HepG2 (cell line): ENCODE data around the gene KIF1B. TPM values are rescaled to one million over a fixed set of nuclear protein-coding genes. Genes with fewer than 3 reads are reported as not detected.

Experiments
- BCL6 ChIP-seq: IDR thresholded peaks from 2 replicates; pipeline ENCODE4 v1.6.1; 2016; ENCODE audit warnings: missing genetic modification reagents, missing compliant biosample characterization
- EZH2 ChIP-seq: conservative IDR thresholded peaks from 2 replicates; pipeline ENCODE4 v1.6.1; 2012; ENCODE audit warnings: mild to moderate bottlenecking, low read depth, low read length, moderate library complexity
- FOXJ3 ChIP-seq: sonication (generic); formaldehyde crosslinking; IDR thresholded peaks from 2 replicates; pipeline ENCODE4 v1.4.0; 2020; ENCODE audit warnings: missing genetic modification reagents, mild to moderate bottlenecking, borderline replicate concordance
- FOXK1 ChIP-seq: sonication (generic); formaldehyde crosslinking; IDR thresholded peaks from 2 replicates; pipeline ENCODE4 v1.4.0; 2020; ENCODE audit warnings: low read depth, missing genetic modification reagents, borderline replicate concordance
- GLI4 ChIP-seq: sonication (generic); formaldehyde crosslinking; IDR thresholded peaks from 2 replicates; pipeline ENCODE4 v1.5.1; 2020; ENCODE audit warnings: missing genetic modification reagents, mild to moderate bottlenecking, moderate library complexity, borderline replicate concordance
- KDM3A ChIP-seq: IDR thresholded peaks from 2 replicates; pipeline ENCODE4 v1.6.1; 2018; ENCODE audit warnings: low read depth, missing compliant biosample characterization
- NR2F1 ChIP-seq, 2 experiments: fragments of 450-650 bp in 1 of 2; formaldehyde crosslinking in 1 of 2; IDR thresholded peaks; 2 replicates each; pipeline versions ENCODE4 v1.5.0 to v1.6.1; 2016 to 2020; ENCODE audit warnings: mild to moderate bottlenecking in 1 of 2, missing compliant biosample characterization in 1 of 2, missing genetic modification reagents in 1 of 2, moderate library complexity in 1 of 2
- RBM39 ChIP-seq: fragments of 200-400 bp; formaldehyde crosslinking; IDR thresholded peaks from one replicate; pipeline ENCODE4 v1.6.1; 2018; ENCODE audit warnings: antibody characterized with exemption, mild to moderate bottlenecking, low read depth, low read length; ENCODE audit not compliant: poor library complexity, severe bottlenecking
- REPIN1 ChIP-seq: sonication (generic); formaldehyde crosslinking; IDR thresholded peaks from 2 replicates; pipeline ENCODE4 v1.8.0; 2022; ENCODE audit warnings: missing genetic modification reagents, low read depth, mild to moderate bottlenecking, borderline replicate concordance
- TAF1 ChIP-seq: sonication (generic); formaldehyde crosslinking; IDR thresholded peaks from 2 replicates; pipeline ENCODE4 v1.4.0; 2020; ENCODE audit warnings: missing genetic modification reagents
- ZBTB7B ChIP-seq: sonication (generic); formaldehyde crosslinking; IDR thresholded peaks from 2 replicates; pipeline ENCODE4 v1.4.0; 2020; ENCODE audit warnings: missing genetic modification reagents
- ZC3H13 ChIP-seq: sonication (generic); formaldehyde crosslinking; IDR thresholded peaks from 2 replicates; pipeline ENCODE4 v1.8.1; 2023; ENCODE audit warnings: mild to moderate bottlenecking, missing genetic modification reagents, moderate library complexity
- ZNF160 ChIP-seq: sonication (generic); formaldehyde crosslinking; IDR thresholded peaks from 2 replicates; pipeline ENCODE4 v1.8.0; 2022; ENCODE audit warnings: mild to moderate bottlenecking, inconsistent platforms, missing genetic modification reagents
- ZNF326 ChIP-seq: sonication (generic); formaldehyde crosslinking; IDR thresholded peaks from 2 replicates; pipeline ENCODE4 v1.4.0; 2020; ENCODE audit warnings: missing genetic modification reagents, borderline replicate concordance
- ZNF501 ChIP-seq: sonication (generic); formaldehyde crosslinking; IDR thresholded peaks from 2 replicates; pipeline ENCODE4 v1.5.1; 2020; ENCODE audit warnings: mild to moderate bottlenecking, moderate library complexity, missing genetic modification reagents
- ZNF510 ChIP-seq: sonication (generic); formaldehyde crosslinking; IDR thresholded peaks from 2 replicates; pipeline ENCODE4 v1.4.0; 2020; ENCODE audit warnings: low read depth, mild to moderate bottlenecking, missing genetic modification reagents
- ZNF790 ChIP-seq: sonication (generic); formaldehyde crosslinking; IDR thresholded peaks from 2 replicates; pipeline ENCODE4 v1.8.0; 2022; ENCODE audit warnings: missing genetic modification reagents, mild to moderate bottlenecking, borderline replicate concordance
- ZUFSP ChIP-seq: sonication (generic); formaldehyde crosslinking; IDR thresholded peaks from 2 replicates; pipeline ENCODE4 v1.9.0; 2021; ENCODE audit warnings: missing genetic modification reagents, mild to moderate bottlenecking, borderline replicate concordance
- polyA plus RNA-seq, 8 experiments: library from polyadenylated mRNA; depleted of rRNA in 3 of 8; stranded (reverse) in 7 of 8; unstranded in 1 of 8; fragments of >200 nt; fragmentation: Illumina TruSeq in 4 of 8; extraction: Trizol in 4 of 8; gene quantifications; 2 replicates each; pipeline versions ENCODE4 v1.2.1 to v1.2.3, GENCODE V29; 2011 to 2016; ENCODE audit warnings: low read depth in 4 of 8, missing spikeins in 1 of 8, mixed read lengths in 1 of 8; ENCODE audit not compliant: insufficient read depth in 1 of 8
- total RNA-seq, 5 experiments: library from RNA; depleted of rRNA; stranded (reverse); fragments of >200 nt; fragmentation: Illumina TruSeq; extraction: Trizol; gene quantifications; 2 replicates each; pipeline ENCODE4 v1.2.3, GENCODE V29; 2016; ENCODE audit warnings: low read depth in 1 of 5
- TF ChIP-seq, protein P1 (sequence below): IDR thresholded peaks from 2 replicates; pipeline ENCODE4 v1.6.1; 2016; ENCODE audit warnings: missing biosample characterization, missing genetic modification reagents, low read depth
- TF ChIP-seq, protein P2 (sequence below): sonication (generic); formaldehyde crosslinking; IDR thresholded peaks from 2 replicates; pipeline ENCODE4 v1.5.0; 2020; ENCODE audit warnings: mild to moderate bottlenecking, missing genetic modification reagents, moderate library complexity

Gene KIF1B
- total and polyA plus RNA-seq, 2 of the 13 experiments (the other 11 are each of a cell fraction or from before 2014, with no cell fraction given) = 26.7 to 32.5 TPM

DNA sequence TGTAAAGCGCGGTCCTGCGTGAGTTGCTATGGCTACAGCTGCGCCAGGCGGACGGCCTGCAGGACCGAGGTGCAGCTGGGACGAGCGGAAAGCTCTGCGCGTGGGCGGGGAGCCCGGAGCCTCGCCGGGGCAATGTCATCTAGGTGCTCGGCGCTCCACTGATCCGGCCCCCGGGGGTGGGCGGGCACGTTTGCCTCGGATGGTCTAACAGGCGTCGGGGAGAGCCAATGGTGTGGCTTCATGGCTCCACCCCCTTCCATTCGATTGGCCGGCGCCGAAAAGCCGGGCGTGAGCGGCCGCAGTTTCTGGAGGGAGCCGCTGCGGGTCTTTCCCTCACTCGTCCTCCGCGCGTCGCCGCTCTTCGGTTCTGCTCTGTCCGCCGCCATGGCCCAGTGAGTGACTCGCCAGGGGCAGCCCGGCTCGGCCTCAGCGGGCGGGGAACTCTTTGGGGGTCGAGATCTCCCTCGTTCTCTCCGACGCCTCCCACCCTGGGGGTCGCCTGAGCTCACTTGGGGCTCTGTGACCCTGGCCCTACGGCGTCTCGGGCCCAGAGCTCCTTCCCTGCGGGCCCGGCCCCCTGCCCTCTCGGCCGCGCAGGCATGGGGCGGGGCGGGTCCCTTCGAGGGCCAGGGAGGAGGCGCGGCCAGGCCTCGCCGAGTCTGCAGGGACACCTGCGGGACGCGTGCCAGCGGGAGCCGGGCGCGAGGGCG, 188.5 kb downstream of the KIF1B start, which contains the start of gene PGD (continued):
- TF ChIP-seq, protein P1, sequence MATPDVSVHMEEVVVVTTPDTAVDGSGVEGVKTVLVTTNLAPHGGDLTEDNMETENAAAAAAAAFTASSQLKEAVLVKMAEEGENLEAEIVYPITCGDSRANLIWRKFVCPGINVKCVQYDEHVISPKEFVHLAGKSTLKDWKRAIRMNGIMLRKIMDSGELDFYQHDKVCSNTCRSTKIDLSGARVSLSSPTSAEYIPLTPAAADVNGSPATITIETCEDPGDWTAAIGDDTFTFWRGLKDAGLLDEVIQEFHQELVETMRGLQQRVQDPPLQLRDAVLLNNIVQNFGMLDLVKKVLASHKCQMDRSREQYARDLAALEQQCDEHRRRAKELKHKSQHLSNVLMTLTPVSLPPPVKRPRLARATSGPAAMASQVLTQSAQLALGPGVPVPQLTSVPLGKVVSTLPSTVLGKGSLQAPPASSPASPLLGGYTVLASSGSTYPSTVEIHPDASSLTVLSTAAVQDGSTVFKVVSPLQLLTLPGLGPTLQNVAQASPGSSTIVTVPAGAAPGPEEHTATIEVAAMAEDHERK (CRISPR knock-in tag) = peak; percentile 42; the same call in 1 of the 2 replicates
- TF ChIP-seq REPIN1 (CRISPR knock-in tag) (no peak; the same call in 1 of the 2 replicates), ZBTB7B (peak; percentile 67), FOXJ3 (CRISPR knock-in tag) (no peak), ZNF790 (CRISPR knock-in tag) (peak; percentile 98), NR2F1 (CRISPR knock-in tag; IDR thresholded peaks at IDR 0.05) (no peak), KDM3A (CRISPR knock-in tag) (peak; percentile 75), BCL6 (CRISPR knock-in tag) (0 out of 2 replicates have a peak, but pooled peaks have one; percentile 30), ZNF326 (no peak), ZC3H13 (0 out of 2 replicates have a peak, but pooled peaks have one; percentile 30), RBM39 (peak; percentile 84), EZH2 (no peak), ZNF510 (CRISPR knock-in tag) (peak; percentile 94; the same call in 1 of the 2 replicates), ZNF160 (no peak), ZUFSP (no peak), FOXK1 (CRISPR knock-in tag) (no peak; the same call in 1 of the 2 replicates), TAF1 (CRISPR knock-in tag) (peak; percentile 95), ZNF501 (CRISPR knock-in tag) (peak; percentile 11; the same call in 1 of the 2 replicates), GLI4 (peak; percentile 57; the same call in 1 of the 2 replicates)
- TF ChIP-seq, protein P2, sequence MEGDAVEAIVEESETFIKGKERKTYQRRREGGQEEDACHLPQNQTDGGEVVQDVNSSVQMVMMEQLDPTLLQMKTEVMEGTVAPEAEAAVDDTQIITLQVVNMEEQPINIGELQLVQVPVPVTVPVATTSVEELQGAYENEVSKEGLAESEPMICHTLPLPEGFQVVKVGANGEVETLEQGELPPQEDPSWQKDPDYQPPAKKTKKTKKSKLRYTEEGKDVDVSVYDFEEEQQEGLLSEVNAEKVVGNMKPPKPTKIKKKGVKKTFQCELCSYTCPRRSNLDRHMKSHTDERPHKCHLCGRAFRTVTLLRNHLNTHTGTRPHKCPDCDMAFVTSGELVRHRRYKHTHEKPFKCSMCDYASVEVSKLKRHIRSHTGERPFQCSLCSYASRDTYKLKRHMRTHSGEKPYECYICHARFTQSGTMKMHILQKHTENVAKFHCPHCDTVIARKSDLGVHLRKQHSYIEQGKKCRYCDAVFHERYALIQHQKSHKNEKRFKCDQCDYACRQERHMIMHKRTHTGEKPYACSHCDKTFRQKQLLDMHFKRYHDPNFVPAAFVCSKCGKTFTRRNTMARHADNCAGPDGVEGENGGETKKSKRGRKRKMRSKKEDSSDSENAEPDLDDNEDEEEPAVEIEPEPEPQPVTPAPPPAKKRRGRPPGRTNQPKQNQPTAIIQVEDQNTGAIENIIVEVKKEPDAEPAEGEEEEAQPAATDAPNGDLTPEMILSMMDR (CRISPR knock-in tag) = peak; percentile 30; the same call in 1 of the 2 replicates
